ENCODE results near the gene UBN2. TPM values are rescaled to one million over a fixed set of nuclear protein-coding genes. Genes with fewer than 3 reads are reported as not detected.
A peak's percentile ranks its signal among the peaks of the same experiment; 100 is the strongest.
"Not testable (repeated sequence)": the region's sequence is repeated elsewhere in the genome, so short reads cannot be mapped to it uniquely, and the experiment has no call there.

UBN2 gene
- total RNA-seq, 8 experiments from 2014 or later, result 5.9 to 24.8 (median 12.2) TPM

- no peak for ATAC-seq (replicated peaks in 6 of 8)
- Histone ChIP-seq H3K4me3 (no peak overlapping the region), H3K27ac (no peak overlapping the region), H3K4me1 (replicated peaks in 1 of 2) (no peaks in the 10 kb centered on the region)
- in situ Hi-C loops (cut with MboI; ENCODE audit: low pct_unique_long_range_greater_than_20kb in 2 of 9, low sequenced_read_pairs in 9 of 9, unreplicated experiment in 9 of 9), result no loop called here
- WGBS, 10 experiments, result 0 to 79% (median 48%) methylated on average over 1 to 2 of the region's 2 CpGs
These were observed 98.1 kb downstream of the UBN2 start for GRCh38 chr7:139329119-139329518.

GRCh38 chr7:139330333-139331030, 99.4 kb downstream of the UBN2 start:
- Histone ChIP-seq H3K4me1 (replicated peaks in 1 of 2) (no peaks in the 10 kb centered on the region), H3K27ac (no peak overlapping the region), H3K4me3 (no peak overlapping the region)
- ATAC-seq (replicated peaks in 6 of 8), result no peak
- WGBS, 10 experiments, result 40 to 100% (median 80%) methylated on average over 1 to 2 of the region's 3 CpGs; no CpG with 5 or more reads in 3 of the 10 experiments
- in situ Hi-C loops (cut with MboI; ENCODE audit: low pct_unique_long_range_greater_than_20kb in 2 of 9, low sequenced_read_pairs in 9 of 9, unreplicated experiment in 9 of 9), result no loop called here

- Histone ChIP-seq H3K27ac (no peak overlapping the region), H3K4me1 (replicated peaks in 1 of 2) (no peaks in the 10 kb centered on the region), H3K4me3 (no peak overlapping the region)
- WGBS, 10 experiments, result 50 to 100% (median 87%) methylated on average over 1 to 5 of the region's 5 CpGs
- no peak for ATAC-seq (replicated peaks in 6 of 8)
- in situ Hi-C loops (cut with MboI; ENCODE audit: low pct_unique_long_range_greater_than_20kb in 2 of 9, low sequenced_read_pairs in 9 of 9, unreplicated experiment in 9 of 9), result no loop called here
These were observed 101.8 kb downstream of the UBN2 start for GRCh38 chr7:139332697-139333359.

- H3K4me1 ChIP-seq (replicated peaks in 1 of 2); ATAC-seq (replicated peaks in 6 of 8); H3K27ac ChIP-seq; in situ Hi-C loops (cut with MboI; ENCODE audit: low pct_unique_long_range_greater_than_20kb in 2 of 9, low sequenced_read_pairs in 9 of 9, unreplicated experiment in 9 of 9); H3K4me3 ChIP-seq: not testable (repeated sequence)
- 91 to 100% (median 100%) methylated on average over 1 to 9 of the region's 13 CpGs; no CpG with 5 or more reads in 1 of the 10 experiments for WGBS, 10 experiments
These were observed 102.4 kb downstream of the UBN2 start for GRCh38 chr7:139333443-139333842.

- Histone ChIP-seq H3K4me3 (no peak overlapping the region), H3K4me1 (replicated peaks in 1 of 2) (no peaks in the 10 kb centered on the region), H3K27ac (no peak overlapping the region)
- in situ Hi-C loops (cut with MboI; ENCODE audit: low pct_unique_long_range_greater_than_20kb in 2 of 9, low sequenced_read_pairs in 9 of 9, unreplicated experiment in 9 of 9), result no loop called here
- WGBS, 10 experiments, result 21 to 100% (median 66%) methylated on average over 2 to 4 of the region's 4 CpGs
- ATAC-seq (replicated peaks in 6 of 8), result no peak
These were observed 103.5 kb downstream of the UBN2 start for GRCh38 chr7:139334399-139335150.

- in situ Hi-C loops (cut with MboI; ENCODE audit: low pct_unique_long_range_greater_than_20kb in 2 of 9, low sequenced_read_pairs in 9 of 9, unreplicated experiment in 9 of 9), result no loop called here
These were observed 108.0 kb downstream of the UBN2 start for GRCh38 chr7:139339025-139339424.

GRCh38 chr7:139339698-139340036, 108.6 kb downstream of the UBN2 start:
- no peak for ATAC-seq (replicated peaks in 6 of 8)
- Histone ChIP-seq H3K4me1 (replicated peaks in 1 of 2) (peaks cover 0 to 5% of the 10 kb centered on the region in 2 donors), H3K27ac (peak overlapping the region; percentile 99), H3K4me3 (peak overlapping the region; percentile 87 to 96 (median 91))
- 92 to 100% (median 100%) methylated on average over 2 to 13 of the region's 13 CpGs; no CpG with 5 or more reads in 1 of the 10 experiments for WGBS, 10 experiments
- in situ Hi-C loops (cut with MboI; ENCODE audit: low pct_unique_long_range_greater_than_20kb in 2 of 9, low sequenced_read_pairs in 9 of 9, unreplicated experiment in 9 of 9), result no loop called here

More at GRCh38 chr7:139339025-139339424, 108.0 kb downstream of the UBN2 start:
- Histone ChIP-seq H3K4me3 (no peak overlapping the region), H3K4me1 (replicated peaks in 1 of 2) (peaks cover 0 to 5% of the 10 kb centered on the region in 2 donors), H3K27ac (no peak overlapping the region)
- WGBS, 10 experiments, result 60 to 100% (median 97%) methylated on average over 1 to 2 of the region's 2 CpGs; no CpG with 5 or more reads in 4 of the 10 experiments
- no peak for ATAC-seq (replicated peaks in 6 of 8)

- in situ Hi-C loops (cut with MboI; ENCODE audit: low pct_unique_long_range_greater_than_20kb in 2 of 9, low sequenced_read_pairs in 9 of 9, unreplicated experiment in 9 of 9), result no loop called here
- peak overlapping the region; percentile 87 to 96 (median 91) for H3K4me3 ChIP-seq
- peaks cover 0 to 5% of the 10 kb centered on the region in 2 donors for H3K4me1 ChIP-seq (replicated peaks in 1 of 2)
- peak overlapping the region; percentile 99 for H3K27ac ChIP-seq
- ATAC-seq (replicated peaks in 6 of 8), result peak; percentile 66 to 85 (median 82)
- whole genome bisulfite sequencing, 10 experiments, result 0 to 9% (median 1%) methylated on average over 1 to 35 of the region's 66 CpGs; no CpG with 5 or more reads in 1 of the 10 experiments
These were observed 109.2 kb downstream of the UBN2 start for GRCh38 chr7:139340037-139340807.

- 0 to 17% (median 0%) methylated on average over 1 to 7 of the region's 9 CpGs; no CpG with 5 or more reads in 2 of the 10 experiments for WGBS, 10 experiments
- Histone ChIP-seq H3K27ac (peak overlapping the region; percentile 99), H3K4me3 (peak overlapping the region; percentile 87 to 96 (median 91)), H3K4me1 (replicated peaks in 1 of 2) (peaks cover 0 to 5% of the 10 kb centered on the region in 2 donors)
- ATAC-seq (replicated peaks in 6 of 8), result peak in 1 of 8 experiments; percentile 9
- in situ Hi-C loops (cut with MboI; ENCODE audit: low pct_unique_long_range_greater_than_20kb in 2 of 9, low sequenced_read_pairs in 9 of 9, unreplicated experiment in 9 of 9), result no loop called here
These were observed 109.7 kb downstream of the UBN2 start for GRCh38 chr7:139340808-139341057.

- Histone ChIP-seq H3K4me3 (peak within 1 kb of the TSS; percentile 87 to 96 (median 91)), H3K27ac (peak within 1 kb of the TSS; percentile 99), H3K4me1 (replicated peaks in 1 of 2) (peaks cover 0 to 5% of the 10 kb centered on the region in 2 donors)
- in situ Hi-C loops (cut with MboI; ENCODE audit: low pct_unique_long_range_greater_than_20kb in 2 of 9, low sequenced_read_pairs in 9 of 9, unreplicated experiment in 9 of 9), result no loop called here
- 0 to 5% (median 0%) methylated on average over 1 to 25 of the region's 54 CpGs; no CpG with 5 or more reads in 1 of the 10 experiments for WGBS, 10 experiments
- ATAC-seq (replicated peaks in 6 of 8), result peak; percentile 65 to 79 (median 77)
These were observed 110.2 kb downstream of the UBN2 start, which contains the start of gene FMC1 for GRCh38 chr7:139341058-139341775. TSS of gene FMC1 (plus strand) at chr7:139341337. CDS start at chr7:139341385, 48 bp downstream.

- in situ Hi-C loops (cut with MboI; ENCODE audit: low pct_unique_long_range_greater_than_20kb in 2 of 9, low sequenced_read_pairs in 9 of 9, unreplicated experiment in 9 of 9), result no loop called here
- WGBS, 10 experiments, result 0 to 5% (median 0%) methylated on average over 1 to 8 of the region's 9 CpGs; no CpG with 5 or more reads in 1 of the 10 experiments
- no peak for ATAC-seq (replicated peaks in 6 of 8)
- H3K27ac ChIP-seq, result peak overlapping the region; percentile 99
- peaks cover 0 to 5% of the 10 kb centered on the region in 2 donors for H3K4me1 ChIP-seq (replicated peaks in 1 of 2)
- peak overlapping the region; percentile 87 to 96 (median 91) for H3K4me3 ChIP-seq
These were observed 110.8 kb downstream of the UBN2 start for GRCh38 chr7:139341776-139342226.

GRCh38 chr7:139345042-139345441, 114.0 kb downstream of the UBN2 start:
- 83 to 100% (median 100%) methylated on average over 1 of the region's 1 CpG; no CpG with 5 or more reads in 4 of the 10 experiments for WGBS, 10 experiments
- Histone ChIP-seq H3K4me1 (replicated peaks in 1 of 2) (peaks cover 0 to 5% of the 10 kb centered on the region in 2 donors), H3K4me3 (no peak overlapping the region), H3K27ac (no peak overlapping the region)
- in situ Hi-C loops (cut with MboI; ENCODE audit: low pct_unique_long_range_greater_than_20kb in 2 of 9, low sequenced_read_pairs in 9 of 9, unreplicated experiment in 9 of 9), result no loop called here
- ATAC-seq (replicated peaks in 6 of 8), result no peak

Data from motor neuron (in vitro differentiated cells).